H1 (cell line): ENCODE data around the gene FCRL2. TPM values are rescaled to one million over a fixed set of nuclear protein-coding genes. Genes with fewer than 3 reads are reported as not detected.

Experiments used
- CTCF ChIA-PET: fragments of 300-600 bp; sonication (Branson Sonifier 250); formaldehyde crosslinking; loops from one replicate; lab custom pipeline; 2021; ENCODE audit not compliant: partially characterized antibody; lab: Charles Lee
- POLR2A ChIA-PET: fragments of 300-600 bp; sonication (Branson Sonifier 250); formaldehyde crosslinking; loops from one replicate; lab custom pipeline; 2021; ENCODE audit warnings: inconsistent platforms; ENCODE audit not compliant: partially characterized antibody; lab: Charles Lee
- DNase-seq, 2 experiments: peaks; one replicate each; pipeline versions ENCODE4 v3.0.0 to v3.0.0-alpha.2; 2010 to 2022; ENCODE audit warnings: low spot score in 2 of 2, low read depth in 1 of 2, mixed read lengths in 1 of 2
- FAIRE-seq: peaks from 2 replicates; lab custom pipeline; 2011; peaks lifted over from hg19 to GRCh38; lab: Jason Lieb, UNC
- H2AFZ ChIP-seq: 2 replicates; pipeline ENCODE4 v1.8.1; 2012; ENCODE audit warnings: low read length, inconsistent platforms
- H2AK5ac ChIP-seq: 2 replicates; pipeline ENCODE4 v1.6.1; 2013; ENCODE audit warnings: low read depth, low read length
- H2BK120ac ChIP-seq: replicated peaks from 2 replicates; pipeline ENCODE3; 2013; ENCODE audit warnings: low read depth, low read length, inconsistent platforms
- H2BK12ac ChIP-seq: 2 replicates; pipeline ENCODE4 v1.6.1; 2013; ENCODE audit warnings: low read depth, low read length
- H2BK15ac ChIP-seq: 2 replicates; pipeline ENCODE4 v1.6.1; 2013; ENCODE audit warnings: low read length
- H2BK20ac ChIP-seq: 2 replicates; pipeline ENCODE4 v1.6.1; 2013; ENCODE audit warnings: low read length
- H2BK5ac ChIP-seq: 2 replicates; pipeline ENCODE4 v1.6.1; 2013; ENCODE audit warnings: low read depth, low read length
- H3K14ac ChIP-seq: 2 replicates; pipeline ENCODE4 v1.6.1; 2013; ENCODE audit warnings: inconsistent platforms; ENCODE audit not compliant: insufficient read length
- H3K18ac ChIP-seq: 2 replicates; pipeline ENCODE4 v1.6.1; 2013; ENCODE audit warnings: low read length; ENCODE audit errors: extremely low read depth
- H3K23ac ChIP-seq: 2 replicates; pipeline ENCODE4 v1.6.1; 2013; ENCODE audit warnings: inconsistent platforms; ENCODE audit not compliant: insufficient read length
- H3K23me2 ChIP-seq: 2 replicates; pipeline ENCODE4 v1.6.1; 2013; ENCODE audit warnings: low read depth, low read length
- H3K27ac ChIP-seq: 2 replicates; pipeline ENCODE4 v1.6.1; 2011; ENCODE audit warnings: low read depth, low read length, inconsistent platforms
- H3K27me3 ChIP-seq, 4 experiments: replicated peaks in 1 of 4; 1 replicate in 1 of 4; 2 replicates in 3 of 4; pipeline versions ENCODE4 v1.6.1 to v1.8.1; 2011 to 2013; ENCODE audit warnings: low read length in 3 of 4, mild to moderate bottlenecking in 3 of 4, inconsistent platforms in 2 of 4, mixed read lengths in 2 of 4, moderate library complexity in 1 of 4; ENCODE audit not compliant: control insufficient read depth in 3 of 4, insufficient read depth in 3 of 4; ENCODE audit errors: extremely low read depth in 1 of 4
- H3K36me3 ChIP-seq, 4 experiments: 2 replicates each; pipeline versions ENCODE4 v1.6.1 to v1.8.1; 2011 to 2013; ENCODE audit warnings: mild to moderate bottlenecking in 4 of 4, low read length in 3 of 4, moderate library complexity in 2 of 4, control low read depth in 1 of 4, inconsistent platforms in 1 of 4; ENCODE audit not compliant: insufficient read depth in 4 of 4, control insufficient read depth in 2 of 4
- H3K4ac ChIP-seq: replicated peaks from 2 replicates; pipeline ENCODE3; 2013; ENCODE audit warnings: low read length, low read depth, mixed read lengths, inconsistent platforms; ENCODE audit not compliant: insufficient read length
- H3K4me1 ChIP-seq, 4 experiments: replicated peaks in 1 of 4; 1 replicate in 1 of 4; 2 replicates in 3 of 4; pipeline versions ENCODE4 v1.6.1 to v1.8.1; 2011 to 2013; ENCODE audit warnings: low read length in 3 of 4, inconsistent platforms in 2 of 4, mixed read lengths in 1 of 4; ENCODE audit not compliant: insufficient read depth in 4 of 4, control insufficient read depth in 3 of 4
- H3K4me2 ChIP-seq, 2 experiments: 2 replicates each; pipeline versions ENCODE4 v1.6.1 to v1.8.1; 2011 to 2013; ENCODE audit warnings: low read depth in 2 of 2, low read length in 2 of 2, control low read depth in 1 of 2, inconsistent platforms in 1 of 2, mild to moderate bottlenecking in 1 of 2; ENCODE audit not compliant: insufficient read depth in 1 of 2
- H3K4me3 ChIP-seq, 4 experiments: fragments of 200-600, 300-600 bp in 1 of 4; sonication (generic), shearing (Covaris generic), sonication (Bioruptor Twin) in 1 of 4; 2 replicates each; pipeline versions ENCODE4 v1.5.1 to v1.8.1; 2011 to 2016; ENCODE audit warnings: low read length in 4 of 4, low read depth in 3 of 4, control low read depth in 2 of 4, inconsistent platforms in 2 of 4, mild to moderate bottlenecking in 2 of 4, mixed read lengths in 1 of 4, moderate library complexity in 1 of 4; ENCODE audit not compliant: insufficient read depth in 2 of 4; ENCODE audit errors: extremely low read depth in 1 of 4
- H3K56ac ChIP-seq: replicated peaks from 2 replicates; pipeline ENCODE3; 2013; ENCODE audit warnings: low read depth, mild to moderate bottlenecking, mixed read lengths, low read length, inconsistent platforms; ENCODE audit not compliant: insufficient read length
- H3K79me1 ChIP-seq: 2 replicates; pipeline ENCODE4 v1.6.1; 2013; ENCODE audit warnings: low read depth, low read length, control low read depth
- H3K79me2 ChIP-seq, 2 experiments: 2 replicates each; pipeline versions ENCODE4 v1.6.1 to v1.8.1; 2012 to 2013; ENCODE audit warnings: low read length in 2 of 2, mild to moderate bottlenecking in 2 of 2, inconsistent platforms in 1 of 2; ENCODE audit not compliant: insufficient read depth in 2 of 2, control insufficient read depth in 1 of 2
- H3K9ac ChIP-seq, 4 experiments: replicated peaks in 1 of 4; 1 replicate in 1 of 4; 2 replicates in 3 of 4; pipeline versions ENCODE4 v1.6.1 to v1.8.1; 2011 to 2013; ENCODE audit warnings: low read depth in 3 of 4, low read length in 3 of 4, control low read depth in 2 of 4, mild to moderate bottlenecking in 2 of 4, moderate library complexity in 2 of 4, inconsistent platforms in 1 of 4; ENCODE audit errors: extremely low read depth in 1 of 4
- H3K9me3 ChIP-seq, 2 experiments: 2 replicates each; pipeline versions ENCODE4 v1.6.1 to v1.8.1; 2012 to 2013; ENCODE audit warnings: mild to moderate bottlenecking in 2 of 2, moderate library complexity in 2 of 2, control low read depth in 1 of 2, inconsistent platforms in 1 of 2, low read depth in 1 of 2, low read length in 1 of 2, mixed read lengths in 1 of 2; ENCODE audit not compliant: insufficient read depth in 2 of 2
- H4K20me1 ChIP-seq, 2 experiments: replicated peaks in 1 of 2; 2 replicates each; pipeline versions ENCODE3 to v1.8.1; 2011 to 2013; ENCODE audit warnings: inconsistent platforms in 2 of 2, low read length in 2 of 2, mild to moderate bottlenecking in 1 of 2; ENCODE audit not compliant: insufficient read depth in 2 of 2, control insufficient read depth in 1 of 2
- H4K5ac ChIP-seq: 2 replicates; pipeline ENCODE4 v1.6.1; 2013; ENCODE audit warnings: low read length, low read depth, mixed read lengths, inconsistent platforms; ENCODE audit not compliant: insufficient read length
- H4K8ac ChIP-seq: 2 replicates; pipeline ENCODE4 v1.8.0; 2013; ENCODE audit warnings: mild to moderate bottlenecking, moderate library complexity, low read length, inconsistent platforms; ENCODE audit not compliant: insufficient read depth; ENCODE audit errors: extremely low read depth
- H4K91ac ChIP-seq: replicated peaks from 2 replicates; pipeline ENCODE3; 2013; ENCODE audit warnings: low read length, mixed read lengths, inconsistent platforms; ENCODE audit not compliant: insufficient read length
- CTCF ChIP-seq, 3 experiments: IDR thresholded peaks; 1 replicate in 2 of 3; 2 replicates in 1 of 3; pipeline versions ENCODE4 v1.5.1 to v1.6.1; 2011; ENCODE audit warnings: low read length in 3 of 3, mild to moderate bottlenecking in 3 of 3, inconsistent platforms in 2 of 3, low read depth in 1 of 3, moderate library complexity in 1 of 3; ENCODE audit not compliant: insufficient read depth in 1 of 3; ENCODE audit errors: control extremely low read depth in 1 of 3
- SP4 ChIP-seq: IDR thresholded peaks from 2 replicates; pipeline ENCODE4 v1.6.1; 2012; ENCODE audit warnings: low read length, inconsistent platforms
- SRF ChIP-seq: IDR thresholded peaks from 2 replicates; pipeline ENCODE4 v1.6.1; 2011; ENCODE audit warnings: mild to moderate bottlenecking, low read depth, low read length, moderate library complexity
- WGBS, 2 experiments: shearing (Covaris generic) in 1 of 2; methylation state at CpG; one replicate each; pipeline versions ENCODE4 v1.1.6 to v1.1.7; 2013 to 2015; ENCODE audit warnings: low lambda C conversion rate in 2 of 2, mixed read lengths in 2 of 2, inconsistent platforms in 1 of 2, low coverage in 1 of 2, missing lambda C conversion rate in 1 of 2; ENCODE audit not compliant: insufficient replicate concordance in 2 of 2, insufficient coverage in 1 of 2, insufficient read length in 1 of 2; ENCODE audit errors: extremely low coverage in 1 of 2, missing lambda C conversion rate in 1 of 2; 5-methylcytosine and 5-hydroxymethylcytosine counted together
- polyA plus RNA-seq, 7 experiments: library from polyadenylated mRNA; depleted of rRNA in 3 of 7; stranded (reverse) in 5 of 7; unstranded in 2 of 7; fragments of >200 nt in 5 of 7; fragments of 200-250 nt in 2 of 7; gene quantifications; 1 replicate in 5 of 7; 2 replicates in 1 of 7; 4 replicates in 1 of 7; pipeline versions ENCODE4 v1.2.1 to v1.2.3, GENCODE V29; 2011 to 2013; ENCODE audit warnings: missing spikeins in 2 of 7, mixed read lengths in 2 of 7
- total RNA-seq: library from RNA; stranded (reverse); fragmentation: NEBNext Ultra II Directional; extraction: Animal tissue kit (Norgen Biotek cat#: 25700); gene quantifications from 2 replicates; pipeline ENCODE4 v1.2.1, GENCODE V29; 2021

The FCRL2 gene
- total and polyA plus RNA-seq, 2 of the 8 experiments (the other 6 are each of a cell fraction or from before 2014, with no cell fraction given) = not detected

GRCh38 chr1:157820299-157820698 lies 43.4 kb upstream of the FCRL2 start:
- no peak overlapping the region for H3K18ac ChIP-seq
- no peak overlapping the region for H4K5ac ChIP-seq
- no peak overlapping the region for H3K4ac ChIP-seq
- POLR2A ChIA-PET = interaction anchor here (1.3 kb wide), 1 partner anchor 14 kb away, joined by 4 read pairs; no protein-coding TSS in a partner anchor
- no peak overlapping the region for H2BK5ac ChIP-seq
- H3K23me2 ChIP-seq = no peaks in the 10 kb centered on the region
- H2BK20ac ChIP-seq = no peak overlapping the region
- H3K4me3 ChIP-seq = no peak overlapping the region
- DNase-seq = no peak
- H3K4me1 ChIP-seq = no peaks in the 10 kb centered on the region
- no peak overlapping the region for H2AFZ ChIP-seq
- no peak overlapping the region for H3K4me2 ChIP-seq
- H3K9ac ChIP-seq = no peak overlapping the region
- no peak overlapping the region for H4K91ac ChIP-seq
- H3K23ac ChIP-seq = no peak overlapping the region
- 88% methylated on average over 2 of the region's 2 CpGs; no CpG with 5 or more reads in 1 of the 2 experiments for WGBS, 2 experiments
- H3K79me1 ChIP-seq = no peaks in the 10 kb centered on the region
- H3K14ac ChIP-seq = no peak overlapping the region
- no peaks in the 10 kb centered on the region for H3K27me3 ChIP-seq
- no peak overlapping the region for H3K27ac ChIP-seq
- no peaks in the 10 kb centered on the region for H3K36me3 ChIP-seq
- no peak overlapping the region for H2AK5ac ChIP-seq
- H3K79me2 ChIP-seq = no peaks in the 10 kb centered on the region
- no peak overlapping the region for H3K56ac ChIP-seq
- no peak overlapping the region for H2BK12ac ChIP-seq
- H3K9me3 ChIP-seq = no peaks in the 10 kb centered on the region
- FAIRE-seq = no peak
- no peak overlapping the region for H4K8ac ChIP-seq
- no peaks in the 10 kb centered on the region for H4K20me1 ChIP-seq
- H2BK120ac ChIP-seq = no peak overlapping the region
- CTCF ChIA-PET = interaction anchor here (0.9 to 1.2 kb wide), 2 partner anchors 10 to 130 kb away, joined by 3 to 4 read pairs; no protein-coding TSS in a partner anchor
- no peak overlapping the region for H2BK15ac ChIP-seq
- TF ChIP-seq CTCF (IDR thresholded peaks at IDR 0.05; ENCODE audit: control extremely low read depth in 1 of 3, insufficient read depth in 1 of 3, low read depth in 1 of 3, low read length in 3 of 3) (no peak), SRF (no peak), SP4 (no peak)
